ENCODE results near the gene ST3GAL5.

ST3GAL5 gene

GRCh38 chr2:85790032-85790431 is 98.8 kb downstream of the ST3GAL5 start:
- Histone ChIP-seq H3K27me3 (ENCODE audit: insufficient read depth, low read depth, severe bottlenecking) (no peaks in the 10 kb centered on the region), H3K4me3 (ENCODE audit: low read depth, low read length) (no peak overlapping the region), H3K36me3 (no peaks in the 10 kb centered on the region), H3K9me3 (ENCODE audit: severe bottlenecking) (no peaks in the 10 kb centered on the region), H3K27ac (no peak overlapping the region)
- DNase-seq, result no peak
- TF ChIP-seq CTCF (IDR thresholded peaks at IDR 0.05; ENCODE audit: low read depth, low read length), result no peak

- no peak for TF ChIP-seq CTCF (IDR thresholded peaks at IDR 0.05; ENCODE audit: low read depth, low read length)
- Histone ChIP-seq H3K27ac (no peak overlapping the region), H3K4me3 (ENCODE audit: low read depth, low read length) (no peak overlapping the region), H3K27me3 (ENCODE audit: insufficient read depth, low read depth, severe bottlenecking) (no peaks in the 10 kb centered on the region), H3K9me3 (ENCODE audit: severe bottlenecking) (no peaks in the 10 kb centered on the region), H3K36me3 (no peaks in the 10 kb centered on the region)
- DNase-seq, result no peak
These were observed 99.5 kb downstream of the ST3GAL5 start for GRCh38 chr2:85789271-85789670.

- Histone ChIP-seq H3K9me3 (ENCODE audit: severe bottlenecking) (no peaks in the 10 kb centered on the region), H3K27ac (no peak overlapping the region)
- DNase-seq, result no peak
These were observed 100.2 kb downstream of the ST3GAL5 start for GRCh38 chr2:85788603-85789002.

GRCh38 chr2:85787981-85788340 is 100.8 kb downstream of the ST3GAL5 start:
- H3K36me3 ChIP-seq, result no peaks in the 10 kb centered on the region
- TF ChIP-seq CTCF (IDR thresholded peaks at IDR 0.05; ENCODE audit: low read depth, low read length), result no peak
- H3K27ac ChIP-seq, result no peak overlapping the region
- no peaks in the 10 kb centered on the region for H3K27me3 ChIP-seq (ENCODE audit: insufficient read depth, low read depth, severe bottlenecking)
- no peak for DNase-seq
- H3K4me3 ChIP-seq (ENCODE audit: low read depth, low read length), result no peak overlapping the region
- H3K9me3 ChIP-seq (ENCODE audit: severe bottlenecking), result no peaks in the 10 kb centered on the region

More at GRCh38 chr2:85788603-85789002, 100.2 kb downstream of the ST3GAL5 start:
- H3K36me3 ChIP-seq, result no peaks in the 10 kb centered on the region
- no peak overlapping the region for H3K4me3 ChIP-seq (ENCODE audit: low read depth, low read length)
- no peak for TF ChIP-seq CTCF (IDR thresholded peaks at IDR 0.05; ENCODE audit: low read depth, low read length)
- no peaks in the 10 kb centered on the region for H3K27me3 ChIP-seq (ENCODE audit: insufficient read depth, low read depth, severe bottlenecking)

- TF ChIP-seq CTCF (IDR thresholded peaks at IDR 0.05; ENCODE audit: low read depth, low read length), result no peak
- Histone ChIP-seq H3K36me3 (no peaks in the 10 kb centered on the region), H3K27ac (no peak overlapping the region), H3K27me3 (ENCODE audit: insufficient read depth, low read depth, severe bottlenecking) (no peaks in the 10 kb centered on the region), H3K9me3 (ENCODE audit: severe bottlenecking) (no peaks in the 10 kb centered on the region), H3K4me3 (ENCODE audit: low read depth, low read length) (no peak overlapping the region)
- no peak for DNase-seq
These were observed 101.4 kb downstream of the ST3GAL5 start for GRCh38 chr2:85787282-85787980.
